ENCODE measurements around the gene PRDM1. TPM values are rescaled to one million over a fixed set of nuclear protein-coding genes. Genes with fewer than 3 reads are reported as not detected.
A peak's percentile ranks its signal among the peaks of the same experiment; 100 is the strongest.

The PRDM1 gene
- total and polyA plus RNA-seq, 2 donors = 3.7 to 5.0 TPM

DNA sequence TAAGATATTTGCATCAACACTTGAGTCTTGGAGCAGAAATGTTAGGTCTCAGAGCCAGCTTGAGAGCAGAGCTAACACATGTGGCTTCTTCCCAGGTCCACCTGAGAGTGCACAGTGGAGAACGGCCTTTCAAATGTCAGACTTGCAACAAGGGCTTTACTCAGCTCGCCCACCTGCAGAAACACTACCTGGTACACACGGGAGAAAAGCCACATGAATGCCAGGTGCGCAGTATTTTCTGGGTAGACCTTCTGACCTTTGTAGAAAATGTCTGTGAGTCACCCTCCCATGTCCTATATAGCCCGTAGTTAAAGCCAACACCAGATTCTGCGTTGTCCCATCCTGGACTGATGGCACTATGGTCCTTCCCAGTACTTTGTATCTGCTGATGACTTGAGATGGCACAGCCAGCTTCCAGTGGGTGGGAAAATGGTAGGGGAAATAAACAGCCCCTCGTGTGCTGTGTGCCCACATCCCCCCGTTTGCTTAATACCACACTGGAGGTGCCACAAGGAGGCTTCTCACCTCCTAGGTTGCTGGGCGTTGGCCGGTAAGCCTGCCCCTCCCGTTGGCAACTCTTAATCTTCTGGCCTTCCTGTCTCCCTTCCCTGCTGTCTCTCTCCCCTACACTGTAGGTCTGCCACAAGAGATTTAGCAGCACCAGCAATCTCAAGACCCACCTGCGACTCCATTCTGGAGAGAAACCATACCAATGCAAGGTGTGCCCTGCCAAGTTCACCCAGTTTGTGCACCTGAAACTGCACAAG lies 20.3 kb downstream of the PRDM1 start:
- DNase-seq (ENCODE audit: extremely low spot score) = no peak
- H3K36me3 ChIP-seq (ENCODE audit: insufficient read depth) = no peaks in the 10 kb centered on the region
- no peak overlapping the region for H3K4me3 ChIP-seq (ENCODE audit: low read depth, low read length)
- WGBS = 92% methylated on average over 12 of the region's 12 CpGs
- H3K4me1 ChIP-seq (ENCODE audit: insufficient read depth) = no peaks in the 10 kb centered on the region
- H3K27ac ChIP-seq (ENCODE audit: low read depth) = no peak overlapping the region

DNA sequence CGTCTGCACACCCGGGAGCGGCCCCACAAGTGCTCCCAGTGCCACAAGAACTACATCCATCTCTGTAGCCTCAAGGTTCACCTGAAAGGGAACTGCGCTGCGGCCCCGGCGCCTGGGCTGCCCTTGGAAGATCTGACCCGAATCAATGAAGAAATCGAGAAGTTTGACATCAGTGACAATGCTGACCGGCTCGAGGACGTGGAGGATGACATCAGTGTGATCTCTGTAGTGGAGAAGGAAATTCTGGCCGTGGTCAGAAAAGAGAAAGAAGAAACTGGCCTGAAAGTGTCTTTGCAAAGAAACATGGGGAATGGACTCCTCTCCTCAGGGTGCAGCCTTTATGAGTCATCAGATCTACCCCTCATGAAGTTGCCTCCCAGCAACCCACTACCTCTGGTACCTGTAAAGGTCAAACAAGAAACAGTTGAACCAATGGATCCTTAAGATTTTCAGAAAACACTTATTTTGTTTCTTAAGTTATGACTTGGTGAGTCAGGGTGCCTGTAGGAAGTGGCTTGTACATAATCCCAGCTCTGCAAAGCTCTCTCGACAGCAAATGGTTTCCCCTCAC lies 21.0 kb downstream of the PRDM1 start:
- Histone ChIP-seq H3K36me3 (ENCODE audit: insufficient read depth) (no peaks in the 10 kb centered on the region), H3K27ac (ENCODE audit: low read depth) (no peak overlapping the region), H3K4me1 (ENCODE audit: insufficient read depth) (no peaks in the 10 kb centered on the region), H3K4me3 (ENCODE audit: low read depth, low read length) (no peak overlapping the region)
- 90% methylated on average over 14 of the region's 14 CpGs for WGBS
- no peak for DNase-seq (ENCODE audit: extremely low spot score)

- H3K36me3 ChIP-seq (ENCODE audit: insufficient read depth) = no peaks in the 10 kb centered on the region
- no peak for DNase-seq (ENCODE audit: extremely low spot score)
- 95% methylated on average over 6 of the region's 6 CpGs for WGBS
Observed at GRCh38 chr6:106108129-106108528, 22.0 kb downstream of the PRDM1 start.

DNA sequence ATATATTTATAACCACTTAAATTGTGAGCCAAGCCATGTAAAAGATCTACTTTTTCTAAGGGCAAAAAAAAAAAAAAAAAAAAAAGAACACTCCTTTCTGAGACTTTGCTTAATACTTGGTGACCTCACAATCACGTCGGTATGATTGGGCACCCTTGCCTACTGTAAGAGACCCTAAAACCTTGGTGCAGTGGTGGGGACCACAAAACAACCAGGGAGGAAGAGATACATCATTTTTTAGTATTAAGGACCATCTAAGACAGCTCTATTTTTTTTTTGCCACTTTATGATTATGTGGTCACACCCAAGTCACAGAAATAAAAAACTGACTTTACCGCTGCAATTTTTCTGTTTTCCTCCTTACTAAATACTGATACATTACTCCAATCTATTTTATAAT lies 22.9 kb downstream of the PRDM1 start:
- Histone ChIP-seq H3K36me3 (ENCODE audit: insufficient read depth) (no peaks in the 10 kb centered on the region), H3K4me1 (ENCODE audit: insufficient read depth) (no peaks in the 10 kb centered on the region), H3K27ac (ENCODE audit: low read depth) (no peak overlapping the region), H3K4me3 (ENCODE audit: low read depth, low read length) (no peak overlapping the region)
- 94% methylated on average over 3 of the region's 3 CpGs for WGBS
- DNase-seq (ENCODE audit: extremely low spot score) = no peak

More at GRCh38 chr6:106108129-106108528, 22.0 kb downstream of the PRDM1 start:
- Histone ChIP-seq H3K27ac (ENCODE audit: low read depth) (no peak overlapping the region), H3K4me3 (ENCODE audit: low read depth, low read length) (no peak overlapping the region), H3K4me1 (ENCODE audit: insufficient read depth) (no peaks in the 10 kb centered on the region)

- Histone ChIP-seq H3K4me3 (ENCODE audit: low read depth, low read length) (no peak overlapping the region), H3K4me1 (ENCODE audit: insufficient read depth) (no peaks in the 10 kb centered on the region), H3K27ac (ENCODE audit: low read depth) (no peak overlapping the region), H3K36me3 (ENCODE audit: insufficient read depth) (no peaks in the 10 kb centered on the region)
- no peak for DNase-seq (ENCODE audit: extremely low spot score)
- WGBS = 67% methylated on average over 10 of the region's 10 CpGs
Observed at GRCh38 chr6:106110164-106110826, 24.2 kb downstream of the PRDM1 start.

- no peak for DNase-seq (ENCODE audit: extremely low spot score)
- H3K36me3 ChIP-seq (ENCODE audit: insufficient read depth) = no peaks in the 10 kb centered on the region
- WGBS = 73% methylated on average over 2 of the region's 2 CpGs
- no peak overlapping the region for H3K4me3 ChIP-seq (ENCODE audit: low read depth, low read length)
- H3K27ac ChIP-seq (ENCODE audit: low read depth) = no peak overlapping the region
- H3K4me1 ChIP-seq (ENCODE audit: insufficient read depth) = no peaks in the 10 kb centered on the region
Observed at GRCh38 chr6:106112433-106112832, 26.3 kb downstream of the PRDM1 start.

DNA sequence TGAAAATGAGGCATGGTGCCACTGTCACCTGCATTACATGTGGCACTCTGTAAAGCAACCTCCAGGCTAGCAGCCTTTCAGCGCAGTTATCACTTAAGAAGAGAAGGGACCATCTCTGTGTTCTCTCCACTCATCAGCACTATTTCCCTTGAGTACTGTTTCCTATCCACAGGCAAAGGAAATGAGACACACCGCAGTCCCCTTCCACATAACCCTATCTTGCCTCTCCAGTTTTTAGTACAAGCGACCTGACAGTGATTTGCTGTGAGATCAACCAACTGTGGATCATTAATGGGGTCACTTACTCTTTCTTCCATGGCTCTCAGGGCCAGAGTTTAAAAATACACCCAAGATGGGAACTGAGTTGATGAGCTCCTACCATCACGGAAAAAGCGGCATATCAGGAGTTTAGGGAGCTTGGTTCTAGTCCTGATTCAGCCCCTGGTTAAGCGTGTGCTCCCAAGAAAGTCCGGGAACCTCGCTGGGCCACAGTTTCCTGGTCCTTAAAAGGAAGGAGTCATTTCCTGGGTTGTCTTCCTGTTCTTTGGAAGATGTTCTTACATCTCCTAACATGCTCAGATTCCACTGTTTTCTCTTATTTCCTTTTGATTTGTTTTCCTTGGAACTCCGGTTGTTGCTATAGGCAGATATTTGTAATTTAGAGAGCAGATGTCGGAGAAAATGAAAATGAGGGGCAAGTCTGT lies 27.3 kb downstream of the PRDM1 start:
- H3K4me3 ChIP-seq (ENCODE audit: low read depth, low read length) = no peak overlapping the region
- DNase-seq (ENCODE audit: extremely low spot score) = no peak
- 88% methylated on average over 10 of the region's 10 CpGs for WGBS
- no peaks in the 10 kb centered on the region for H3K36me3 ChIP-seq (ENCODE audit: insufficient read depth)
- no peaks in the 10 kb centered on the region for H3K4me1 ChIP-seq (ENCODE audit: insufficient read depth)
- no peak overlapping the region for H3K27ac ChIP-seq (ENCODE audit: low read depth)

GRCh38 chr6:106114492-106114891 lies 28.4 kb downstream of the PRDM1 start:
- WGBS = 92% methylated on average over 9 of the region's 9 CpGs
- no peak for DNase-seq (ENCODE audit: extremely low spot score)
- H3K4me3 ChIP-seq (ENCODE audit: low read depth, low read length) = no peak overlapping the region
- no peaks in the 10 kb centered on the region for H3K4me1 ChIP-seq (ENCODE audit: insufficient read depth)
- no peak overlapping the region for H3K27ac ChIP-seq (ENCODE audit: low read depth)
- H3K36me3 ChIP-seq (ENCODE audit: insufficient read depth) = no peaks in the 10 kb centered on the region

DNA sequence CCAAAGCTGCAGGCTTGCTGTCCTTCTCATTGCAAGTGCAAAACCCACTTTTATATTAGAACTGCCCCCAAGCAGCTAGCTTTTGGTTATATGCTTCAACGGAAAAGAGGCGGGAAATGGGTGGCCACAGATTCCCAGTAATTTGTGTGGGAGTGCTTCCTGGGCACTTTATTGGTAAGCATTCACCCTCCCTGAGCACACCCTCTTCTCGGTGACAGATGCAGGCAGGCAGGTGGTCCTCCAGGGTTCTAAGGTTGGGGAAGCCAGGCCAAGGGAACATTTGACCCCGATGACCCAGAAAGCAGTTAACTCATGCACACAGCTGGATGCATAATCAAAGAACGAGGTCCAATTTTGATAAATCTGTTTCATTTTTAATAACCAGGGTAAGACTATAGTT lies 29.1 kb downstream of the PRDM1 start:
- H3K27ac ChIP-seq (ENCODE audit: low read depth) = no peak overlapping the region
- 94% methylated on average over 5 of the region's 5 CpGs for WGBS
- H3K4me1 ChIP-seq (ENCODE audit: insufficient read depth) = no peaks in the 10 kb centered on the region
- H3K4me3 ChIP-seq (ENCODE audit: low read depth, low read length) = no peak overlapping the region
- H3K36me3 ChIP-seq (ENCODE audit: insufficient read depth) = no peaks in the 10 kb centered on the region
- no peak for DNase-seq (ENCODE audit: extremely low spot score)

- 86% methylated on average over 6 of the region's 6 CpGs for WGBS
- DNase-seq (ENCODE audit: extremely low spot score) = no peak
Observed at GRCh38 chr6:106116125-106116832, 30.1 kb downstream of the PRDM1 start.

GRCh38 chr6:106117579-106117978 lies 31.4 kb downstream of the PRDM1 start:
- H3K27ac ChIP-seq (ENCODE audit: low read depth) = peak overlapping the region; percentile 28
- 79% methylated on average over 6 of the region's 6 CpGs for WGBS
- no peaks in the 10 kb centered on the region for H3K36me3 ChIP-seq (ENCODE audit: insufficient read depth)
- DNase-seq (ENCODE audit: extremely low spot score) = no peak
- no peak overlapping the region for H3K4me3 ChIP-seq (ENCODE audit: low read depth, low read length)
- H3K4me1 ChIP-seq (ENCODE audit: insufficient read depth) = no peaks in the 10 kb centered on the region

More at GRCh38 chr6:106116125-106116832, 30.1 kb downstream of the PRDM1 start:
- no peaks in the 10 kb centered on the region for H3K36me3 ChIP-seq (ENCODE audit: insufficient read depth)
- H3K27ac ChIP-seq (ENCODE audit: low read depth) = no peak overlapping the region
- no peaks in the 10 kb centered on the region for H3K4me1 ChIP-seq (ENCODE audit: insufficient read depth)
- no peak overlapping the region for H3K4me3 ChIP-seq (ENCODE audit: low read depth, low read length)

DNA sequence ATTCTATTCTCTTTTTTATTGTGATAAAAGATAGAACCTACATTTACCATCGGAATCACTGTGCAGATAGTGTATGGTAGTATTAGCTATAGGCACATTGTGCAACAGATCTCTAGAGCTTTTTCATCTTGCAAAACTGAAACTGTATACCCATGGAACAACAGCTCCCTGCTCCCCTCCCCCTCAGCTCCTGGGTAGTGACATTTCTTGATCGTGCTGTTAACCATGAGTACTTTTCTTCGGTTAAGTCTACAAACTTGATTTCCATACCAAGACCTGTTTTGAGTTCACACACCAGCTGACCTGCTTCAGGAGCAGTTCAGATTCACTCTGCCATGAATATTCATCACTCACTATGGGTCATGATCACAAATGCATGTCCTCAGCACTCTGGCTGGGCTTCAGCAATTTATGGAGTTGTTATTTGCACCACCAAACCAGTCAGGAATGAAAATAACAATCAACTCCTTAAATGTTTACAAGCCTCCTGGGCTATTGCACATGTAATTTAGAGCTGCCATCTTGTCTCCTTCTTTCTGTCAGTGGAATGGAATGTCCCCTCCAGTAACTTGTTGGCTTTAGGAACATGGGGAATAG lies 32.8 kb downstream of the PRDM1 start:
- no peaks in the 10 kb centered on the region for H3K36me3 ChIP-seq (ENCODE audit: insufficient read depth)
- H3K4me1 ChIP-seq (ENCODE audit: insufficient read depth) = no peaks in the 10 kb centered on the region
- 91% methylated on average over 3 of the region's 3 CpGs for WGBS
- no peak for DNase-seq (ENCODE audit: extremely low spot score)
- H3K27ac ChIP-seq (ENCODE audit: low read depth) = no peak overlapping the region
- no peak overlapping the region for H3K4me3 ChIP-seq (ENCODE audit: low read depth, low read length)

GRCh38 chr6:106119546-106119945 lies 33.4 kb downstream of the PRDM1 start:
- WGBS = 62% methylated on average over 9 of the region's 9 CpGs
- Histone ChIP-seq H3K36me3 (ENCODE audit: insufficient read depth) (no peaks in the 10 kb centered on the region), H3K4me1 (ENCODE audit: insufficient read depth) (no peaks in the 10 kb centered on the region), H3K4me3 (ENCODE audit: low read depth, low read length) (no peak overlapping the region), H3K27ac (ENCODE audit: low read depth) (no peak overlapping the region)
- no peak for DNase-seq (ENCODE audit: extremely low spot score)

Data from urinary bladder (tissue), 4 donors.